Transverse colon (tissue), 4 donors: ENCODE results near the gene APOB.

Experiments used
- CTCF ChIP-seq, 5 experiments: fragments of 200-600 bp in 3 of 5; fragments of 450-650 bp in 2 of 5; sonication (generic) in 3 of 5; IDR thresholded peaks; 1 replicate in 2 of 5; 2 replicates in 3 of 5; pipeline ENCODE4 v1.5.1; 2016 to 2017; ENCODE audit warnings: antibody characterized with exemption in 5 of 5, inconsistent platforms in 3 of 5, mild to moderate bottlenecking in 2 of 5, moderate library complexity in 1 of 5
- EP300 ChIP-seq: sonication (generic); formaldehyde crosslinking; IDR thresholded peaks from one replicate; pipeline ENCODE4 v1.6.1; 2017; ENCODE audit warnings: antibody characterized with exemption, low read depth
- POLR2A ChIP-seq: fragments of 450-650 bp; IDR thresholded peaks from one replicate; pipeline ENCODE4 v1.6.1; 2016; ENCODE audit warnings: antibody characterized with exemption, mild to moderate bottlenecking, moderate library complexity
- POLR2AphosphoS5 ChIP-seq, 3 donors: sonication (generic); formaldehyde crosslinking; IDR thresholded peaks; one replicate each; pipeline ENCODE4 v1.6.1; 2016; ENCODE audit warnings: antibody characterized with exemption in 3 of 3

- TF ChIP-seq CTCF (IDR thresholded peaks at IDR 0.05) (no peak), POLR2AphosphoS5 (IDR thresholded peaks at IDR 0.05) (no peak), POLR2A (no peak), EP300 (no peak)
Measured at GRCh38 chr2:21067125-21067524, 23.3 kb upstream of the APOB start.
